K562 (cell line): ENCODE data around the gene CPSF4. TPM values are rescaled to one million over a fixed set of nuclear protein-coding genes. Genes with fewer than 3 reads are reported as not detected.

Experiments used
- DACH1 ChIP-seq: fragments of 450-650 bp; IDR thresholded peaks from 2 replicates; pipeline ENCODE4 v1.6.1; 2018; ENCODE audit not compliant: partially characterized antibody
- ETV1 ChIP-seq: fragments of 450-650 bp; conservative IDR thresholded peaks from 2 replicates; pipeline ENCODE4 v1.6.1; 2016; ENCODE audit warnings: missing genetic modification characterization, control low read depth, low read depth, missing compliant biosample characterization
- FOSL1 ChIP-seq: fragments of 200-800 bp; sonication (Bioruptor generic); conservative IDR thresholded peaks from 2 replicates; pipeline ENCODE4 v1.6.1; 2016; ENCODE audit warnings: missing genetic modification characterization, missing compliant biosample characterization
- GTF2A2 ChIP-seq: IDR thresholded peaks from 2 replicates; pipeline ENCODE4 v1.6.1; 2016; ENCODE audit warnings: mild to moderate bottlenecking, missing genetic modification characterization, missing compliant biosample characterization
- MBD1 ChIP-seq: fragments of 250-450 bp; sonication (Bioruptor Pico); IDR thresholded peaks from 2 replicates; pipeline ENCODE4 v1.8.0; 2022; ENCODE audit warnings: inconsistent platforms
- NEUROD1 ChIP-seq: fragments of 150-350 bp; IDR thresholded peaks from 2 replicates; pipeline ENCODE4 v1.6.1; 2014; ENCODE audit warnings: borderline replicate concordance, low read length, low read depth; ENCODE audit not compliant: partially characterized antibody
- PCBP2 ChIP-seq: fragments of 200-400 bp; formaldehyde crosslinking; IDR thresholded peaks from 2 replicates; pipeline ENCODE4 v1.6.1; 2018; ENCODE audit warnings: low read length, low read depth, mild to moderate bottlenecking, moderate library complexity; ENCODE audit not compliant: poor library complexity, severe bottlenecking
- PHF21A ChIP-seq: fragments of 450-650 bp; IDR thresholded peaks from 2 replicates; pipeline ENCODE4 v1.6.1; 2017; ENCODE audit warnings: low read depth, borderline replicate concordance
- POLR2A ChIP-seq: fragments of 450-650 bp; conservative IDR thresholded peaks from 2 replicates; pipeline ENCODE4 v1.6.1; 2016
- PRDM10 ChIP-seq: fragments of 450-650 bp; IDR thresholded peaks from 2 replicates; pipeline ENCODE4 v1.6.1; 2018; ENCODE audit not compliant: partially characterized antibody
- SIN3A ChIP-seq, 2 experiments: fragments of 150-350 bp in 1 of 2; IDR thresholded peaks; 2 replicates each; pipeline ENCODE4 v1.6.1; 2011 to 2016; ENCODE audit warnings: borderline replicate concordance in 2 of 2, low read depth in 2 of 2, low read length in 2 of 2, mild to moderate bottlenecking in 2 of 2, moderate library complexity in 2 of 2; ENCODE audit not compliant: control insufficient read depth in 1 of 2
- SRSF1 ChIP-seq: fragments of 200-400 bp; formaldehyde crosslinking; IDR thresholded peaks from 2 replicates; pipeline ENCODE4 v1.6.1; 2017; ENCODE audit warnings: mild to moderate bottlenecking, low read depth, low read length, moderate library complexity
- ZBTB7A ChIP-seq: IDR thresholded peaks from 2 replicates; pipeline ENCODE4 v1.6.1; 2011; ENCODE audit warnings: low read depth, mild to moderate bottlenecking, low read length, moderate library complexity, borderline replicate concordance; ENCODE audit not compliant: control insufficient read depth
- ZFP91 ChIP-seq: sonication (generic); formaldehyde crosslinking; IDR thresholded peaks from 2 replicates; pipeline ENCODE4 v1.8.0; 2022; ENCODE audit warnings: mild to moderate bottlenecking, missing genetic modification reagents
- ZNF282 ChIP-seq: sonication (generic); formaldehyde crosslinking; IDR thresholded peaks from 2 replicates; pipeline ENCODE4 v1.8.1; 2023; ENCODE audit warnings: missing genetic modification reagents
- ZNF507 ChIP-seq: conservative IDR thresholded peaks from 2 replicates; pipeline ENCODE4 v1.6.1; 2017; ENCODE audit warnings: missing genetic modification characterization, missing compliant biosample characterization
- ZNF583 ChIP-seq: fragments of 250-450 bp; sonication (Bioruptor Pico); IDR thresholded peaks from 2 replicates; pipeline ENCODE4 v1.4.0; 2020
- ZNF655 ChIP-seq: fragments of 250-450 bp; sonication (Bioruptor Pico); IDR thresholded peaks from 2 replicates; pipeline ENCODE4 v1.5.0; 2021
- ZNF76 ChIP-seq: fragments of 250-450 bp; sonication (Bioruptor Pico); IDR thresholded peaks from 2 replicates; pipeline ENCODE4 v1.4.0; 2020; ENCODE audit warnings: mild to moderate bottlenecking, moderate library complexity, borderline replicate concordance
- polyA plus RNA-seq, 8 experiments: library from polyadenylated mRNA; depleted of rRNA in 4 of 8; stranded (reverse) in 5 of 8; unstranded in 3 of 8; fragments of >200 nt; fragmentation: Nextera tagmentation in 2 of 8; fragmentation: Illumina TruSeq in 1 of 8; extraction: Ambion mirVana in 2 of 8; extraction: Trizol in 1 of 8; gene quantifications; 2 replicates each; pipeline versions ENCODE4 v1.2.1 to v1.2.3, GENCODE V29; 2011 to 2014; ENCODE audit warnings: inconsistent platforms in 1 of 8, missing spikeins in 1 of 8
- total RNA-seq, 7 experiments: library from RNA; depleted of rRNA in 6 of 7; stranded (reverse); fragments of >200 nt in 6 of 7; fragmentation: Illumina TruSeq in 2 of 7; extraction: Trizol in 2 of 7; gene quantifications; 2 replicates each; pipeline versions ENCODE4 v1.2.1 to v1.2.3, GENCODE V29; 2011 to 2021; ENCODE audit warnings: low replicate concordance in 1 of 7

CPSF4 gene
- total and polyA plus RNA-seq, 9 of the 15 experiments (the other 6 are each of a cell fraction or from before 2014, with no cell fraction given) = 16.9 to 118 (median 71.7) TPM

- TF ChIP-seq PRDM10 = peak; percentile 52
- no peak for TF ChIP-seq ZFP91 (CRISPR knock-in tag)
- no peak for TF ChIP-seq FOSL1 (tag)
- no peak for TF ChIP-seq ZNF655
- no peak for TF ChIP-seq GTF2A2 (tag)
- no peak for TF ChIP-seq ZNF76 (CRISPR knock-in tag)
- TF ChIP-seq PHF21A = no peak
- TF ChIP-seq SIN3A (IDR thresholded peaks at IDR 0.05; ENCODE audit: borderline replicate concordance in 2 of 2, control insufficient read depth in 1 of 2, low read depth in 2 of 2, low read length in 2 of 2) = peak; percentile 42 to 63; a peak in 2 of 4 replicates
- no peak for TF ChIP-seq ZNF583 (CRISPR knock-in tag)
- TF ChIP-seq DACH1 = no peak
- TF ChIP-seq ETV1 = no peak
- TF ChIP-seq PCBP2 = no peak
- no peak; the same call in 1 of the 2 replicates for TF ChIP-seq POLR2A
- TF ChIP-seq SRSF1 = no peak
- TF ChIP-seq ZNF282 (CRISPR knock-in tag) = no peak
- TF ChIP-seq ZNF507 (tag) = no peak
- no peak for TF ChIP-seq NEUROD1
- no peak for TF ChIP-seq MBD1
- no peak for TF ChIP-seq ZBTB7A
Observed at GRCh38 chr7:99409192-99409572, 29.6 kb upstream of the CPSF4 start (continued).
